CD4-positive, alpha-beta memory T cell (primary cell): ENCODE measurements around the gene SLC25A5. TPM values are rescaled to one million over a fixed set of nuclear protein-coding genes. Genes with fewer than 3 reads are reported as not detected.

Experiments used
- CTCF ChIA-PET: fragments of 350-600 bp; sonication (Branson Sonifier 250); formaldehyde crosslinking; loops from one replicate; lab custom pipeline; 2021; ENCODE audit warnings: inconsistent platforms; ENCODE audit not compliant: partially characterized antibody; lab: Charles Lee
- POLR2A ChIA-PET: fragments of 350-600 bp; sonication (Branson Sonifier 250); formaldehyde crosslinking; loops from one replicate; lab custom pipeline; 2021; ENCODE audit not compliant: partially characterized antibody; lab: Charles Lee
- DNase-seq, 5 donors: peaks; one replicate each; pipeline versions ENCODE4 v3.0.0 to v3.0.0-alpha.2; 2020 to 2022; ENCODE audit warnings: mixed read lengths in 1 of 5
- H3K27ac ChIP-seq: one replicate; pipeline ENCODE4 v1.7.0; 2013; ENCODE audit warnings: low read depth, low read length
- H3K27me3 ChIP-seq: 2 replicates; pipeline ENCODE4 v1.7.0; 2013; ENCODE audit warnings: mild to moderate bottlenecking, low read length, moderate library complexity; ENCODE audit not compliant: insufficient read depth
- H3K36me3 ChIP-seq: 2 replicates; pipeline ENCODE4 v1.7.0; 2013; ENCODE audit warnings: mild to moderate bottlenecking, low read length, moderate library complexity; ENCODE audit not compliant: insufficient read depth
- H3K4me1 ChIP-seq: 2 replicates; pipeline ENCODE4 v1.7.0; 2013; ENCODE audit warnings: mild to moderate bottlenecking, low read length, moderate library complexity; ENCODE audit not compliant: insufficient read depth
- H3K4me3 ChIP-seq, 2 donors: one replicate each; pipeline ENCODE4 v1.7.0; 2013; ENCODE audit warnings: low read length in 2 of 2, mild to moderate bottlenecking in 1 of 2
- H3K9me3 ChIP-seq, 2 donors: one replicate each; pipeline ENCODE4 v1.7.0; 2013; ENCODE audit warnings: low read length in 2 of 2, control low read depth in 1 of 2; ENCODE audit not compliant: control insufficient read depth in 1 of 2
- H3K27ac Mint-ChIP-seq, 7 donors: one replicate each; pipeline ENCODE4 v1.8.0; 2020 to 2021; ENCODE audit warnings: mixed read lengths in 7 of 7, mild to moderate bottlenecking in 6 of 7, inconsistent platforms in 3 of 7, moderate library complexity in 3 of 7
- H3K27me3 Mint-ChIP-seq, 2 donors: one replicate each; pipeline ENCODE4 v1.8.0; 2020 to 2021; ENCODE audit warnings: mixed read lengths in 2 of 2
- H3K36me3 Mint-ChIP-seq, 2 donors: one replicate each; pipeline ENCODE4 v1.8.0; 2020 to 2021; ENCODE audit warnings: mixed read lengths in 2 of 2, inconsistent platforms in 1 of 2, mild to moderate bottlenecking in 1 of 2
- H3K4me1 Mint-ChIP-seq, 4 donors: one replicate each; pipeline ENCODE4 v1.8.0; 2020 to 2021; ENCODE audit warnings: mixed read lengths in 4 of 4, mild to moderate bottlenecking in 1 of 4
- H3K4me3 Mint-ChIP-seq, 8 donors: one replicate each; pipeline ENCODE4 v1.8.0; 2020 to 2021; ENCODE audit warnings: mixed read lengths in 8 of 8, mild to moderate bottlenecking in 7 of 8, moderate library complexity in 6 of 8, inconsistent platforms in 3 of 8
- H3K9me3 Mint-ChIP-seq, 8 donors: one replicate each; pipeline ENCODE4 v1.8.0; 2020 to 2021; ENCODE audit warnings: mixed read lengths in 8 of 8, mild to moderate bottlenecking in 5 of 8, inconsistent platforms in 3 of 8, moderate library complexity in 1 of 8
- intact Hi-C: fragments of 100-400 bp; cut with micrococcal nuclease; formaldehyde crosslinking; loops from one replicate; pipeline ENCODE4 v1.15.1; 2023
- polyA plus RNA-seq, 2 donors: library from polyadenylated mRNA; unstranded; fragments of 300-500 nt; fragmentation: Illumina TruSeq; gene quantifications; one replicate each; pipeline ENCODE4 v1.2.3, GENCODE V29; 2021
- total RNA-seq, 2 experiments: library from RNA; stranded (reverse); gene quantifications; one replicate each; pipeline ENCODE4 v1.2.3, GENCODE V29; 2021

The SLC25A5 gene
- total and polyA plus RNA-seq, 4 experiments from 2014 or later: 78.4 to 328 (median 153) TPM

DNA sequence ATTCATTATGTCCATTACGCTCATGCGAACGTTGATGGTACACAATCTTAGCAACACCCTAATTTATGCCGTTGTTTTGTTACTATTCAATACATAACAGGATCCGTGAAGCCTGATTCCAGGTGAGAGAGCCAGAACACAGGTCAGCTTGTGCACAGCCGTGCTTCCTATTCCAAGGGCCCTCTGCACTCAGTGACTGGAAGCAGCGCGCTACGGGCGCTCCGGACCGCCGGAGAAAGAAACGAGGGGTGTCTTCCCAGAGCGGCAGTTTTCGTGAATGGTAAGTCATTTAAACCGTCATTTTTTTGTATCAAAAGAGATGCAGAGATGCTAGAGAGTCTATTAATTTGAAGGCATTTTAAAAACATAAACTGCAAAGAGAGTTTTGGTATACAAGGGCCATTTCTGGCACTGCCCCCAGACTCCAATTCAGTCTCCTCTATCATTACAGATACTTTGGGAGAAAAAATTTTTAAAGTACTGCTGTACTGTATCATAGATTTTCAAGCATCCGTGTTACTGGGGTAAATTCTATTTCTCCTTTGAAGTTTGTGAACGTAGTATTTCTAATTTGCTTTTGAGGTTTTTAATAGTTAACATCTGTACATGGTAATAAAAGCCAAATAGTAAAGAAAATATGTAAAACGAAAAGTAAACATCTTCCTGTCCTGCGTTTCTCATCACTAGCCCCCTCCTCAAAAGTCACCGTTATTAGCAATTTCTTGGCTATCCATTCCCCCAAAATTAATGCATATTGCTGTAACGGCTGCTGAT is 6.6 kb downstream of the SLC25A5 start:
- Mint-ChIP-seq H3K36me3 (peaks cover 0 to 15% of the 10 kb centered on the region in 2 donors), H3K27ac (no peak overlapping the region), H3K4me3 (no peak overlapping the region), H3K4me1 (peaks cover 0 to 3% (median 2%) of the 10 kb centered on the region in 4 donors), H3K27me3 (no peaks in the 10 kb centered on the region), H3K9me3 (no peaks in the 10 kb centered on the region)
- peaks cover 11% of the 10 kb centered on the region for H3K36me3 ChIP-seq
- no peaks in the 10 kb centered on the region for H3K9me3 ChIP-seq
- H3K4me3 ChIP-seq: no peak overlapping the region
- H3K4me1 ChIP-seq: peaks cover 7% of the 10 kb centered on the region
- H3K27ac ChIP-seq: no peak overlapping the region
- ChIA-PET CTCF (interaction anchor here (1.2 to 1.3 kb wide), 2 partner anchors 8 to 13 kb away, joined by 3 to 9 read pairs; no protein-coding TSS in a partner anchor), POLR2A (no interaction called here)
- H3K27me3 ChIP-seq: no peaks in the 10 kb centered on the region
- DNase-seq: no peak
- intact Hi-C loops: no loop called here

DNA sequence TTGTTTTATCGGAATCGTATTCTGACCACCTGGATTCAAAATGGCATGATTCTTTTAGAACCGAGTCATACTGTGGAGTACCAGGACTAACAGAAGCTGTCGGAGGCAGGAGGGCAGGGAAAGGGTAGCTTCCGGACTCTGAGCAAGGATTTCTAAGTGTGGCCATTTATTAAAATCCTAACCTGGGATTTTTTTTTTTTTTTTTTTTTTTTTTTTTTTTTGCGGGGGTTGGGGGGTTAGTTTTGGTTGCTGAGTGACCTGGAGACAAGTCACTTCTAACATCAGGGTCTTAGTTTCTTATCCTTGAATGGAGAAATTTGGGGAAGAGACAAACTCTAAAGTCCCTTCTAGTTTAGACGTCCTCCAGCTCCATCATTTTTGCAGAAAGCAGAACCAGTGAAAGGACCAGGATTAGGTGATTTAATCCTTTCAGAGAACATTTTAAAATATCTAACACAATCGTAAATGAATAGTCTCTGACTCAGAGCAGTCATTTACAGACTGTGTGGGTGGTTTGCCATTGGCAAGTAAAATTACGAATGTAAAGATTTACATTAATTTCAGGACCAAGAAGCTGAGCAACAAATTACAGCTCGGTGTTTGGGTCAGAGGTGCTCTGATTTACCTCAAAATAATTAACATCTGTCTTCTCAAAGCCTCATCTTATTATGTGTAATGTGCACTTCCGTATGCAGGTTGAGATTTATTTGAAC is 7.3 kb downstream of the SLC25A5 start:
- no peaks in the 10 kb centered on the region for H3K27me3 ChIP-seq
- Mint-ChIP-seq H3K36me3 (peaks cover 0 to 8% of the 10 kb centered on the region in 2 donors), H3K27ac (no peak overlapping the region), H3K27me3 (no peaks in the 10 kb centered on the region), H3K9me3 (no peaks in the 10 kb centered on the region), H3K4me3 (no peak overlapping the region), H3K4me1 (no peaks in the 10 kb centered on the region)
- no peak overlapping the region for H3K27ac ChIP-seq
- H3K4me3 ChIP-seq: no peak overlapping the region
- no peak for DNase-seq
- ChIA-PET CTCF (interaction anchor here (1.0 kb wide), 1 partner anchor 14 kb away, joined by 3 read pairs; no protein-coding TSS in a partner anchor), POLR2A (no interaction called here)
- peaks cover 4% of the 10 kb centered on the region for H3K36me3 ChIP-seq
- no peaks in the 10 kb centered on the region for H3K4me1 ChIP-seq
- intact Hi-C loops: no loop called here
- H3K9me3 ChIP-seq: no peaks in the 10 kb centered on the region

- CTCF ChIA-PET: interaction anchor here (0.8 to 1.4 kb wide), 2 partner anchors 8 to 16 kb away, joined by 3 to 10 read pairs; no protein-coding TSS in a partner anchor
- no peaks in the 10 kb centered on the region for H3K36me3 Mint-ChIP-seq
- H3K4me1 ChIP-seq: peaks cover 5% of the 10 kb centered on the region
These were observed 9.6 kb downstream of the SLC25A5 start for GRCh38 chrX:119477812-119478232.

DNA sequence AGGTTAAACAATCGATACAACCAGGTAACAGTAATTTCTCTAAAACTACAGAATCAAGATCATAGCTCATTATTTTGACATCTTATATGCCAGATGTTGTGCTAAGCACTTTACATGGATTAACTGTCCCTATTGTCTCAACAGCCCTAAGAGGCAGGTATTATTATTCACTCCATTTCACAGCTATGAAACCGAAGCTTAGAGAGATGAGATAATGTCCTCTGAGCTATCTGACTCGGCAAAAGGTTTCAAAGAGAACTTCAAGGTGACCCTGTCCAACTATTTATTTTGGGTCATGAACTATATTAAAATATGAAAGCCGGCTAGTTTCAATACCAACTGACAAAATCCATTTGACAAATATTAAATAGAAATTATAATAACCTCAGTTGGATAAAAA is 10.3 kb downstream of the SLC25A5 start:
- peaks cover 1 to 10% (median 7%) of the 10 kb centered on the region in 4 donors for H3K4me1 Mint-ChIP-seq
- Histone ChIP-seq H3K4me3 (no peak overlapping the region), H3K36me3 (no peaks in the 10 kb centered on the region), H3K27me3 (no peaks in the 10 kb centered on the region), H3K27ac (no peak overlapping the region), H3K4me1 (peaks cover 5% of the 10 kb centered on the region), H3K9me3 (no peaks in the 10 kb centered on the region)
- no peaks in the 10 kb centered on the region for H3K9me3 Mint-ChIP-seq
- H3K27ac Mint-ChIP-seq: no peak overlapping the region
- no peak for DNase-seq
- no peaks in the 10 kb centered on the region for H3K36me3 Mint-ChIP-seq
- H3K27me3 Mint-ChIP-seq: no peaks in the 10 kb centered on the region
- H3K4me3 Mint-ChIP-seq: no peak overlapping the region
- CTCF ChIA-PET: interaction anchor here (1.4 kb wide), 1 partner anchor 9 kb away, joined by 10 read pairs; no protein-coding TSS in a partner anchor
- intact Hi-C loops: no loop called here
- POLR2A ChIA-PET: no interaction called here

More at GRCh38 chrX:119477812-119478232, 9.6 kb downstream of the SLC25A5 start:
- Mint-ChIP-seq H3K4me3 (no peak overlapping the region), H3K9me3 (no peaks in the 10 kb centered on the region), H3K4me1 (peaks cover 0 to 7% (median 4%) of the 10 kb centered on the region in 4 donors), H3K27ac (no peak overlapping the region), H3K27me3 (no peaks in the 10 kb centered on the region)
- Histone ChIP-seq H3K9me3 (no peaks in the 10 kb centered on the region), H3K36me3 (no peaks in the 10 kb centered on the region), H3K27me3 (no peaks in the 10 kb centered on the region), H3K27ac (no peak overlapping the region), H3K4me3 (no peak overlapping the region)
- intact Hi-C loops: no loop called here
- POLR2A ChIA-PET: no interaction called here
- DNase-seq: no peak

GRCh38 chrX:119479845-119480244 is 11.6 kb downstream of the SLC25A5 start:
- Histone ChIP-seq H3K27ac (no peak overlapping the region), H3K27me3 (no peaks in the 10 kb centered on the region), H3K36me3 (no peaks in the 10 kb centered on the region), H3K9me3 (no peaks in the 10 kb centered on the region), H3K4me1 (peaks cover 5% of the 10 kb centered on the region), H3K4me3 (no peak overlapping the region)
- Mint-ChIP-seq H3K27ac (peak overlapping the region in 2 of 7 donors; percentile 0 to 3), H3K4me3 (no peak overlapping the region), H3K36me3 (no peaks in the 10 kb centered on the region), H3K9me3 (no peaks in the 10 kb centered on the region), H3K4me1 (peaks cover 1 to 10% (median 7%) of the 10 kb centered on the region in 4 donors), H3K27me3 (no peaks in the 10 kb centered on the region)
- intact Hi-C loops: no loop called here
- ChIA-PET CTCF (interaction anchor here (1.3 kb wide), 1 partner anchor 13 kb away, joined by 3 read pairs; no protein-coding TSS in a partner anchor), POLR2A (no interaction called here)
- DNase-seq: no peak

- peaks cover 5% of the 10 kb centered on the region for H3K4me1 ChIP-seq
- POLR2A ChIA-PET: interaction anchor here (4.1 kb wide), 1 partner anchor 12 kb away, joined by 23 read pairs; the partner anchor contains the start of gene SLC25A5
- no peak overlapping the region for H3K4me3 Mint-ChIP-seq
- H3K27ac ChIP-seq: no peak overlapping the region
- no peak overlapping the region for H3K4me3 ChIP-seq
- H3K36me3 ChIP-seq: no peaks in the 10 kb centered on the region
- CTCF ChIA-PET: interaction anchor here (1.8 to 7.5 kb wide), 4 partner anchors 11 to 277 kb away, joined by 6 to 56 read pairs (median 22); partner anchors contain the start of genes SLC25A5 and SOWAHD
- no peak overlapping the region for H3K27ac Mint-ChIP-seq
- no peaks in the 10 kb centered on the region for H3K9me3 ChIP-seq
- no peaks in the 10 kb centered on the region for H3K27me3 ChIP-seq
- no peaks in the 10 kb centered on the region for H3K27me3 Mint-ChIP-seq
- H3K36me3 Mint-ChIP-seq: no peaks in the 10 kb centered on the region
- H3K9me3 Mint-ChIP-seq: no peaks in the 10 kb centered on the region
- intact Hi-C loops: no loop called here
- H3K4me1 Mint-ChIP-seq: peaks cover 1 to 10% (median 7%) of the 10 kb centered on the region in 4 donors
- no peak for DNase-seq
These were observed 13.1 kb downstream of the SLC25A5 start for GRCh38 chrX:119481323-119481801.
